Upper lobe of left lung (tissue), 4 donors: ENCODE data around the gene COG5.

ENCODE experiments used
- CTCF ChIP-seq, 6 experiments: fragments of 450-650 bp in 4 of 6; fragments of 200-600 bp in 2 of 6; sonication (generic) in 2 of 6; IDR thresholded peaks; one replicate each; pipeline ENCODE4 v1.5.1; 2016 to 2019; ENCODE audit warnings: antibody characterized with exemption in 6 of 6
- POLR2AphosphoS5 ChIP-seq, 2 donors: sonication (generic); formaldehyde crosslinking; IDR thresholded peaks; one replicate each; pipeline ENCODE4 v1.5.1; 2017; ENCODE audit warnings: antibody characterized with exemption in 2 of 2

- TF ChIP-seq CTCF (IDR thresholded peaks at IDR 0.05) (no peak), POLR2AphosphoS5 (IDR thresholded peaks at IDR 0.05) (no peak)
Observed at GRCh38 chr7:107559864-107560263, 3.9 kb downstream of the COG5 start.
